ENCODE data around the gene SLC2A13. TPM values are rescaled to one million over a fixed set of nuclear protein-coding genes. Genes with fewer than 3 reads are reported as not detected.

Gene SLC2A13
- total RNA-seq, 1 experiment from 2014 or later, result 7.0 TPM

GRCh38 chr12:40045656-40046055, 60.2 kb downstream of the SLC2A13 start:
- TF ChIP-seq CTCF (conservative IDR thresholded peaks at IDR 0.05), result no peak
- no peak overlapping the region for H2BK20ac ChIP-seq (ENCODE audit: low read depth, low read length, poor library complexity, severe bottlenecking)
- H4K8ac ChIP-seq (replicated peaks; ENCODE audit: insufficient read length, low read depth, low read length), result no peak overlapping the region
- H4K20me1 ChIP-seq (ENCODE audit: control insufficient read depth, insufficient read depth, insufficient read length), result no peaks in the 10 kb centered on the region
- no peaks in the 10 kb centered on the region for H3K23me2 ChIP-seq (ENCODE audit: insufficient read length, low read depth, low read length, poor library complexity, severe bottlenecking)
- H3K14ac ChIP-seq (ENCODE audit: insufficient read depth, low read length), result no peak overlapping the region
- H4K91ac ChIP-seq (ENCODE audit: insufficient read length, low read depth, low read length), result no peak overlapping the region
- H3K4me3 Mint-ChIP-seq, result no peak overlapping the region
- H3K4me1 Mint-ChIP-seq, result no peaks in the 10 kb centered on the region
- no peak overlapping the region for H2AFZ ChIP-seq (ENCODE audit: low read length)
- H2AK5ac ChIP-seq (ENCODE audit: insufficient read length, low read length), result no peak overlapping the region
- no peak overlapping the region for H3K18ac ChIP-seq (ENCODE audit: insufficient read length, low read depth, low read length)
- H3K79me1 ChIP-seq (ENCODE audit: insufficient read depth, low read depth, low read length, poor library complexity, severe bottlenecking), result no peaks in the 10 kb centered on the region
- H3K9me3 ChIP-seq (ENCODE audit: control insufficient read depth, low read depth, low read length), result no peaks in the 10 kb centered on the region
- H3K27me3 ChIP-seq (ENCODE audit: insufficient read depth, low read length), result no peaks in the 10 kb centered on the region
- H3K9me3 Mint-ChIP-seq, result no peaks in the 10 kb centered on the region
- H3K27ac ChIP-seq (ENCODE audit: insufficient read length, low read depth, low read length), result no peak overlapping the region
- H3K27ac Mint-ChIP-seq, result no peak overlapping the region
- no peaks in the 10 kb centered on the region for H3K36me3 Mint-ChIP-seq (ENCODE audit: insufficient read depth in 1 of 3, low read depth in 3 of 3)
- no peak overlapping the region for H3T11ph ChIP-seq (ENCODE audit: low read length)
- no peak for DNase-seq
- H3K9ac ChIP-seq (ENCODE audit: extremely low read depth, insufficient read length, low read length), result no peak overlapping the region
- no peak overlapping the region for H3K23ac ChIP-seq (ENCODE audit: insufficient read length, low read depth, low read length)
- no peak overlapping the region for H3K56ac ChIP-seq (ENCODE audit: insufficient read length, low read depth, low read length)
- H2BK15ac ChIP-seq (ENCODE audit: low read depth, low read length), result no peak overlapping the region
- no peak overlapping the region for H4K5ac ChIP-seq (ENCODE audit: insufficient read length, low read depth, low read length)
- no peak overlapping the region for H2BK120ac ChIP-seq (ENCODE audit: low read depth, low read length, poor library complexity, severe bottlenecking)
- WGBS (ENCODE audit: extremely low coverage, insufficient read length, low lambda C conversion rate), result no CpG with 5 or more reads among the region's 2 CpGs
- no peak overlapping the region for H3K4ac ChIP-seq (ENCODE audit: low read depth, low read length)
- H3K4me2 ChIP-seq (ENCODE audit: insufficient read depth, insufficient read length, low read length), result no peak overlapping the region
- H3K79me2 ChIP-seq (ENCODE audit: insufficient read depth, low read length), result no peaks in the 10 kb centered on the region
- H3K4me1 ChIP-seq (ENCODE audit: insufficient read depth, low read length), result no peaks in the 10 kb centered on the region
- no peaks in the 10 kb centered on the region for H3K27me3 Mint-ChIP-seq (ENCODE audit: low read depth)
- no peak overlapping the region for H2BK12ac ChIP-seq (ENCODE audit: insufficient read length, low read depth, low read length)
- no peak overlapping the region for H2BK5ac ChIP-seq (ENCODE audit: insufficient read length, low read length)
